Neural cell (in vitro differentiated cells): Measurements from ENCODE around the gene ADM. TPM values are rescaled to one million over a fixed set of nuclear protein-coding genes. Genes with fewer than 3 reads are reported as not detected.
"Not testable (repeated sequence)": the region's sequence is repeated elsewhere in the genome, so short reads cannot be mapped to it uniquely, and the experiment has no call there.

Experiments
- H2AFZ ChIP-seq: fragments of 200-600, 300-800 bp; sonication (generic), shearing (Covaris generic); 2 replicates; pipeline ENCODE4 v1.6.0; 2014; ENCODE audit warnings: low read depth, mild to moderate bottlenecking, antibody characterized with exemption, low read length, moderate library complexity
- H3F3A ChIP-seq: fragments of 200-600 bp; shearing (Covaris generic); 2 replicates; pipeline ENCODE4 v1.6.1; 2016; ENCODE audit warnings: mild to moderate bottlenecking, moderate library complexity, mixed read lengths, antibody characterized with exemption, low read length; ENCODE audit not compliant: insufficient read depth, poor library complexity, severe bottlenecking
- H3K27ac ChIP-seq: fragments of 200-600, 300-800 bp; sonication (generic), shearing (Covaris generic); 2 replicates; pipeline ENCODE4 v1.5.1; 2014; ENCODE audit warnings: mild to moderate bottlenecking, low read length, moderate library complexity
- H3K27me3 ChIP-seq: fragments of 300-800, 200-600 bp; sonication (generic), shearing (Covaris generic); 2 replicates; pipeline ENCODE4 v1.6.0; 2014; ENCODE audit warnings: mild to moderate bottlenecking, low read depth, low read length, moderate library complexity; ENCODE audit not compliant: insufficient read depth
- H3K36me3 ChIP-seq: fragments of 300-800, 200-600 bp; sonication (generic), shearing (Covaris generic); 2 replicates; pipeline ENCODE4 v1.5.1; 2014; ENCODE audit warnings: mild to moderate bottlenecking, antibody characterized with exemption, low read length, moderate library complexity; ENCODE audit not compliant: insufficient read depth
- H3K4me2 ChIP-seq: fragments of 300-800, 200-600 bp; sonication (generic), shearing (Covaris generic); 2 replicates; pipeline ENCODE4 v1.6.0; 2014; ENCODE audit warnings: mild to moderate bottlenecking, low read length
- H3K4me3 ChIP-seq: fragments of 300-800, 200-600 bp; sonication (generic), shearing (Covaris generic); 2 replicates; pipeline ENCODE4 v1.5.1; 2014; ENCODE audit warnings: mild to moderate bottlenecking, low read length, moderate library complexity
- H3K79me2 ChIP-seq: fragments of 200-600 bp; shearing (Covaris generic); replicated peaks from 2 replicates; pipeline ENCODE4 v1.6.0; 2014; ENCODE audit warnings: mild to moderate bottlenecking, low read length, moderate library complexity; ENCODE audit not compliant: insufficient read depth
- H3K9ac ChIP-seq: fragments of 300-800, 200-600 bp; sonication (generic), shearing (Covaris generic); 2 replicates; pipeline ENCODE4 v1.6.1; 2016; ENCODE audit warnings: mild to moderate bottlenecking, low read length, mixed read lengths
- H3K9me2 ChIP-seq: fragments of 200-600 bp; shearing (Covaris generic); 2 replicates; pipeline ENCODE4 v1.6.1; 2016; ENCODE audit warnings: mild to moderate bottlenecking, low read length, mixed read lengths; ENCODE audit not compliant: insufficient read depth
- H3K9me3 ChIP-seq: fragments of 200-600, 300-800 bp; sonication (generic), shearing (Covaris generic); 2 replicates; pipeline ENCODE4 v1.6.1; 2016; ENCODE audit warnings: mild to moderate bottlenecking, mixed run types, low read length, moderate library complexity, mixed read lengths
- H4K20me1 ChIP-seq: fragments of 200-600 bp; shearing (Covaris generic); 2 replicates; pipeline ENCODE4 v1.6.1; 2016; ENCODE audit warnings: mild to moderate bottlenecking, mixed run types; ENCODE audit not compliant: insufficient read depth
- EP300 ChIP-seq: fragments of 450-650 bp; conservative IDR thresholded peaks from 2 replicates; pipeline ENCODE4 v1.6.1; 2014; ENCODE audit warnings: antibody characterized with exemption, mild to moderate bottlenecking, moderate library complexity; ENCODE audit not compliant: poor library complexity, severe bottlenecking
- EZH2 ChIP-seq: fragments of 200-600, 300-800 bp; shearing (Covaris generic), sonication (generic); IDR thresholded peaks from 2 replicates; pipeline ENCODE4 v1.6.1; 2014; ENCODE audit warnings: antibody characterized with exemption, low read length, borderline replicate concordance, mild to moderate bottlenecking; ENCODE audit not compliant: insufficient read depth, poor library complexity, severe bottlenecking
- MXI1 ChIP-seq: fragments of 450-650 bp; conservative IDR thresholded peaks from 2 replicates; pipeline ENCODE4 v1.6.1; 2014; ENCODE audit warnings: antibody characterized with exemption, mild to moderate bottlenecking; ENCODE audit not compliant: poor library complexity, severe bottlenecking
- POLR2AphosphoS5 ChIP-seq: IDR thresholded peaks from 2 replicates; pipeline ENCODE4 v1.6.1; 2012
- RAD21 ChIP-seq: fragments of 450-650 bp; conservative IDR thresholded peaks from 2 replicates; pipeline ENCODE4 v1.6.1; 2014; ENCODE audit warnings: antibody characterized with exemption, mild to moderate bottlenecking, moderate library complexity
- SMC3 ChIP-seq: fragments of 450-650 bp; conservative IDR thresholded peaks from 2 replicates; pipeline ENCODE4 v1.6.1; 2014; ENCODE audit warnings: antibody characterized with exemption, mild to moderate bottlenecking, moderate library complexity; ENCODE audit not compliant: poor library complexity
- TAF1 ChIP-seq: IDR thresholded peaks from 2 replicates; pipeline ENCODE4 v1.6.1; 2012; ENCODE audit warnings: low read depth
- polyA plus RNA-seq: library from polyadenylated mRNA; depleted of rRNA; stranded (reverse); fragments of >200 nt; gene quantifications from 2 replicates; pipeline ENCODE4 v1.2.3, GENCODE V29; 2014
- TF ChIP-seq, protein P1 (sequence below): IDR thresholded peaks from 2 replicates; pipeline ENCODE4 v1.6.1; 2012; ENCODE audit warnings: borderline replicate concordance
- TF ChIP-seq, protein P2 (sequence below): fragments of 450-650 bp; IDR thresholded peaks from 2 replicates; pipeline ENCODE4 v1.5.1; 2014; ENCODE audit warnings: antibody characterized with exemption, mild to moderate bottlenecking, moderate library complexity; ENCODE audit not compliant: poor library complexity, severe bottlenecking

The ADM gene
- polyA plus RNA-seq, 1 donor from 2014 or later: 1.6 TPM

DNA sequence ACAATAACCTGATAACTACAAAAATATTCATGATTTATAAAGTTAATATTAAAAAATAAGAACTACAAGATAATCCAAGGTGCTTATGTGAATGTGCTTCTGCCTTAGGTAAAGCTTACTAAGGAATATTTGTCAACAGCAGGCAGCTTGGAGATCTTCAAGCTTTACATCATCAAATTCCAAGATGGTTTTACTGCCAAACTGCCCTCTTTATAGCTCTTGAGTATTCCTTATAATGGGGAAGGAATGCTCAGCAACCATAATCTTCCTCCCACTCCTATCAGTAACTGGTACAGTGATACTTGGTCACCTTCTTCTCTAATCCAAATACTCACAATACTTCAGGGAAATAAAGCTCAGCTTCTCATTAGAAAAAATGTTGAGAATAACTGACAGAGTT is 40.9 kb upstream of the ADM start:
- no peaks in the 10 kb centered on the region for H3K79me2 ChIP-seq
- no peaks in the 10 kb centered on the region for H3K27me3 ChIP-seq
- H2AFZ ChIP-seq: no peak overlapping the region
- H3K27ac ChIP-seq: no peak overlapping the region
- no peaks in the 10 kb centered on the region for H4K20me1 ChIP-seq
- TF ChIP-seq MXI1 (no peak), POLR2AphosphoS5 (no peak), TAF1 (no peak), SMC3 (no peak), EP300 (no peak), EZH2 (no peak), RAD21 (no peak)
- TF ChIP-seq, protein P1, sequence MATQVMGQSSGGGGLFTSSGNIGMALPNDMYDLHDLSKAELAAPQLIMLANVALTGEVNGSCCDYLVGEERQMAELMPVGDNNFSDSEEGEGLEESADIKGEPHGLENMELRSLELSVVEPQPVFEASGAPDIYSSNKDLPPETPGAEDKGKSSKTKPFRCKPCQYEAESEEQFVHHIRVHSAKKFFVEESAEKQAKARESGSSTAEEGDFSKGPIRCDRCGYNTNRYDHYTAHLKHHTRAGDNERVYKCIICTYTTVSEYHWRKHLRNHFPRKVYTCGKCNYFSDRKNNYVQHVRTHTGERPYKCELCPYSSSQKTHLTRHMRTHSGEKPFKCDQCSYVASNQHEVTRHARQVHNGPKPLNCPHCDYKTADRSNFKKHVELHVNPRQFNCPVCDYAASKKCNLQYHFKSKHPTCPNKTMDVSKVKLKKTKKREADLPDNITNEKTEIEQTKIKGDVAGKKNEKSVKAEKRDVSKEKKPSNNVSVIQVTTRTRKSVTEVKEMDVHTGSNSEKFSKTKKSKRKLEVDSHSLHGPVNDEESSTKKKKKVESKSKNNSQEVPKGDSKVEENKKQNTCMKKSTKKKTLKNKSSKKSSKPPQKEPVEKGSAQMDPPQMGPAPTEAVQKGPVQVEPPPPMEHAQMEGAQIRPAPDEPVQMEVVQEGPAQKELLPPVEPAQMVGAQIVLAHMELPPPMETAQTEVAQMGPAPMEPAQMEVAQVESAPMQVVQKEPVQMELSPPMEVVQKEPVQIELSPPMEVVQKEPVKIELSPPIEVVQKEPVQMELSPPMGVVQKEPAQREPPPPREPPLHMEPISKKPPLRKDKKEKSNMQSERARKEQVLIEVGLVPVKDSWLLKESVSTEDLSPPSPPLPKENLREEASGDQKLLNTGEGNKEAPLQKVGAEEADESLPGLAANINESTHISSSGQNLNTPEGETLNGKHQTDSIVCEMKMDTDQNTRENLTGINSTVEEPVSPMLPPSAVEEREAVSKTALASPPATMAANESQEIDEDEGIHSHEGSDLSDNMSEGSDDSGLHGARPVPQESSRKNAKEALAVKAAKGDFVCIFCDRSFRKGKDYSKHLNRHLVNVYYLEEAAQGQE: no peak
- TF ChIP-seq, protein P2, sequence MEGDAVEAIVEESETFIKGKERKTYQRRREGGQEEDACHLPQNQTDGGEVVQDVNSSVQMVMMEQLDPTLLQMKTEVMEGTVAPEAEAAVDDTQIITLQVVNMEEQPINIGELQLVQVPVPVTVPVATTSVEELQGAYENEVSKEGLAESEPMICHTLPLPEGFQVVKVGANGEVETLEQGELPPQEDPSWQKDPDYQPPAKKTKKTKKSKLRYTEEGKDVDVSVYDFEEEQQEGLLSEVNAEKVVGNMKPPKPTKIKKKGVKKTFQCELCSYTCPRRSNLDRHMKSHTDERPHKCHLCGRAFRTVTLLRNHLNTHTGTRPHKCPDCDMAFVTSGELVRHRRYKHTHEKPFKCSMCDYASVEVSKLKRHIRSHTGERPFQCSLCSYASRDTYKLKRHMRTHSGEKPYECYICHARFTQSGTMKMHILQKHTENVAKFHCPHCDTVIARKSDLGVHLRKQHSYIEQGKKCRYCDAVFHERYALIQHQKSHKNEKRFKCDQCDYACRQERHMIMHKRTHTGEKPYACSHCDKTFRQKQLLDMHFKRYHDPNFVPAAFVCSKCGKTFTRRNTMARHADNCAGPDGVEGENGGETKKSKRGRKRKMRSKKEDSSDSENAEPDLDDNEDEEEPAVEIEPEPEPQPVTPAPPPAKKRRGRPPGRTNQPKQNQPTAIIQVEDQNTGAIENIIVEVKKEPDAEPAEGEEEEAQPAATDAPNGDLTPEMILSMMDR: no peak
- H3F3A ChIP-seq: no peaks in the 10 kb centered on the region
- no peak overlapping the region for H3K4me3 ChIP-seq
- no peaks in the 10 kb centered on the region for H3K9me3 ChIP-seq
- no peaks in the 10 kb centered on the region for H3K9me2 ChIP-seq
- no peak overlapping the region for H3K9ac ChIP-seq
- H3K4me2 ChIP-seq: no peak overlapping the region
- H3K36me3 ChIP-seq: no peaks in the 10 kb centered on the region

GRCh38 chr11:10264716-10265115 is 40.2 kb upstream of the ADM start:
- H3K27ac ChIP-seq, H3K36me3 ChIP-seq, H3K4me2 ChIP-seq, H3K27me3 ChIP-seq, H3K4me3 ChIP-seq, H3K79me2 ChIP-seq, H3K9me3 ChIP-seq, H3F3A ChIP-seq, H3K9me2 ChIP-seq, H4K20me1 ChIP-seq, H3K9ac ChIP-seq, H2AFZ ChIP-seq: not testable (repeated sequence)

DNA sequence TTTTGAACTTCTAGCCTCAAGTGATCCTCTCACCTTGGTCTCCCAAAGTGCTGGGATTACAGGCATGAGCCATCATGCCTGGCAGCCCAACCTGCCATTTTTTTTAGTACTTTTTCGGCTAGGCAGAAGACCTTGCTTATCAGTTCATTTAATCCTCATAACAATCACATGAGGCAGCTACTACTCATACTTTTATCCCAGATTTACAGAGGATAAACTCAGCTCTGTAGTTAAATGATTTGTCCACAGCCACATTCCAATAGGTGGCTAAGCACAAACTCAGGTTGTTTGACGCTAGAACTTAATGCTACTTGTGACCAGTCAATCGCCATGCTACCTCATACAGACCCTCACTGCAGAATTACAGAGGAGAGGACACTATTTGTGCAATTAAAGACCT is 38.9 kb upstream of the ADM start:
- Histone ChIP-seq H4K20me1 (no peaks in the 10 kb centered on the region), H3K4me3 (no peak overlapping the region), H3K9ac (no peak overlapping the region), H3K36me3 (no peaks in the 10 kb centered on the region), H3F3A (no peaks in the 10 kb centered on the region), H3K9me2 (no peaks in the 10 kb centered on the region), H3K79me2 (no peaks in the 10 kb centered on the region), H3K4me2 (no peak overlapping the region), H3K27ac (no peak overlapping the region), H3K9me3 (no peaks in the 10 kb centered on the region), H3K27me3 (no peaks in the 10 kb centered on the region), H2AFZ (no peak overlapping the region)
- TF ChIP-seq SMC3 (no peak), RAD21 (no peak), MXI1 (no peak), EZH2 (no peak)
- TF ChIP-seq, protein P2: no peak
